GM18867 (cell line): Measurements from ENCODE around the gene XPR1.

ENCODE experiments used
- ATAC-seq: cut with Tn5 transposase; IDR thresholded peaks from one replicate; pipeline ENCODE4 v1.9.1; 2021; ENCODE audit warnings: mild to moderate bottlenecking, moderate library complexity; ENCODE audit not compliant: unreplicated experiment

The XPR1 gene

GRCh38 chr1:180881806-180882509, 250.1 kb downstream of the XPR1 start:
- peak; percentile 63 for ATAC-seq

GRCh38 chr1:180884588-180885300, 252.9 kb downstream of the XPR1 start:
- ATAC-seq = no peak

GRCh38 chr1:180886338-180886737, 254.5 kb downstream of the XPR1 start:
- ATAC-seq = no peak

GRCh38 chr1:180887841-180888240, 256.0 kb downstream of the XPR1 start:
- ATAC-seq = no peak

- ATAC-seq = no peak
These were observed 257.0 kb downstream of the XPR1 start for GRCh38 chr1:180888870-180889269.

GRCh38 chr1:180889325-180889724, 257.5 kb downstream of the XPR1 start:
- ATAC-seq = no peak

GRCh38 chr1:180892272-180892671, 260.4 kb downstream of the XPR1 start:
- no peak for ATAC-seq

- no peak for ATAC-seq
These were observed 260.9 kb downstream of the XPR1 start for GRCh38 chr1:180892675-180893074.

- no peak for ATAC-seq
These were observed 261.8 kb downstream of the XPR1 start for GRCh38 chr1:180893614-180894013.

GRCh38 chr1:180896161-180896560, 264.3 kb downstream of the XPR1 start:
- no peak for ATAC-seq

GRCh38 chr1:180898441-180899219, 266.8 kb downstream of the XPR1 start:
- no peak for ATAC-seq

- ATAC-seq = no peak
These were observed 267.4 kb downstream of the XPR1 start for GRCh38 chr1:180899262-180899661.

- no peak for ATAC-seq
These were observed 269.5 kb downstream of the XPR1 start for GRCh38 chr1:180901076-180901990.

GRCh38 chr1:180902541-180902940, 270.7 kb downstream of the XPR1 start:
- ATAC-seq = no peak

- ATAC-seq = no peak
These were observed 274.1 kb downstream of the XPR1 start for GRCh38 chr1:180905927-180906326.

- ATAC-seq = no peak
These were observed 274.7 kb downstream of the XPR1 start for GRCh38 chr1:180906511-180906910.

- ATAC-seq = no peak
These were observed 275.7 kb downstream of the XPR1 start for GRCh38 chr1:180907313-180908055.

- no peak for ATAC-seq
These were observed 276.4 kb downstream of the XPR1 start for GRCh38 chr1:180908074-180908765.

GRCh38 chr1:180909005-180909414, 277.2 kb downstream of the XPR1 start:
- ATAC-seq = peak; percentile 55
